ENCODE data around the gene IGFL4. TPM values are rescaled to one million over a fixed set of nuclear protein-coding genes. Genes with fewer than 3 reads are reported as not detected.

IGFL4 gene
- total and polyA plus RNA-seq, 2 of the 8 experiments (the other 6 are each of a cell fraction or from before 2014, with no cell fraction given), result 0.05 to 0.11 TPM

GRCh38 chr19:46021531-46022041 is 19.2 kb downstream of the IGFL4 start:
- no peak overlapping the region for H3K4me2 ChIP-seq (ENCODE audit: insufficient read depth in 1 of 2, low read depth in 2 of 2, low read length in 2 of 2)
- peaks cover 2% of the 10 kb centered on the region in 2 experiments for H4K20me1 ChIP-seq (replicated peaks in 1 of 2; ENCODE audit: control insufficient read depth in 1 of 2, insufficient read depth in 2 of 2, low read length in 2 of 2)
- no peak overlapping the region for H3K27ac ChIP-seq (ENCODE audit: low read depth, low read length)
- ChIA-PET CTCF (ENCODE audit: partially characterized antibody) (interaction anchor here (0.6 to 17.0 kb wide), 12 partner anchors 11 to 248 kb away, joined by 3 to 250 read pairs (median 4); no protein-coding TSS in a partner anchor), POLR2A (ENCODE audit: partially characterized antibody) (interaction anchor here (1.0 to 2.7 kb wide), 5 partner anchors 11 to 56 kb away, joined by 3 to 7 read pairs (median 4); no protein-coding TSS in a partner anchor)
- no peak overlapping the region for H3K14ac ChIP-seq (ENCODE audit: insufficient read length)
- DNase-seq (ENCODE audit: low read depth in 1 of 2, low spot score in 2 of 2) (no peak), FAIRE-seq (no peak)
- H3K9ac ChIP-seq (replicated peaks in 1 of 4; ENCODE audit: extremely low read depth in 1 of 4, low read depth in 3 of 4, low read length in 3 of 4), result no peak overlapping the region; a peak in 1 of 7 replicates
- peaks cover 0 to 14% (median 8%) of the 10 kb centered on the region in 4 experiments; a peak in 6 of 7 replicates for H3K4me1 ChIP-seq (replicated peaks in 1 of 4; ENCODE audit: control insufficient read depth in 3 of 4, insufficient read depth in 4 of 4, low read length in 3 of 4)
- no peak overlapping the region for H3K4ac ChIP-seq (replicated peaks; ENCODE audit: insufficient read length, low read depth, low read length)
- H3K9me3 ChIP-seq (ENCODE audit: insufficient read depth in 2 of 2, low read depth in 1 of 2, low read length in 1 of 2), result no peaks in the 10 kb centered on the region
- TF ChIP-seq CTCF (IDR thresholded peaks at IDR 0.05; ENCODE audit: control extremely low read depth in 1 of 3, insufficient read depth in 1 of 3, low read depth in 1 of 3, low read length in 3 of 3), result peak; percentile 20 to 43 (median 39)
- no peak for TF ChIP-seq MAFK (IDR thresholded peaks at IDR 0.05; ENCODE audit: low read depth, low read length)
- H3K27me3 ChIP-seq (replicated peaks in 1 of 4; ENCODE audit: control insufficient read depth in 3 of 4, extremely low read depth in 1 of 4, insufficient read depth in 3 of 4, low read length in 3 of 4), result peaks cover 0 to 2% (median 0%) of the 10 kb centered on the region in 4 experiments; a peak in 2 of 7 replicates
- H4K5ac ChIP-seq (ENCODE audit: insufficient read length, low read depth, low read length), result no peak overlapping the region
- no peak overlapping the region for H2AFZ ChIP-seq (ENCODE audit: low read length)
- no peaks in the 10 kb centered on the region; a peak in 2 of 8 replicates for H3K36me3 ChIP-seq (ENCODE audit: control insufficient read depth in 2 of 4, insufficient read depth in 4 of 4, low read length in 3 of 4)
- H2BK15ac ChIP-seq (ENCODE audit: low read length), result peak overlapping the region; percentile 12; the same call in 1 of the 2 replicates
- 79% methylated on average over 11 of the region's 11 CpGs; no CpG with 5 or more reads in 1 of the 2 experiments for WGBS, 2 experiments (ENCODE audit: extremely low coverage in 1 of 2, insufficient coverage in 1 of 2, insufficient read length in 1 of 2, insufficient replicate concordance in 2 of 2, low coverage in 1 of 2, low lambda C conversion rate in 2 of 2, missing lambda C conversion rate in 1 of 2)
- no peak overlapping the region for H2BK5ac ChIP-seq (ENCODE audit: low read depth, low read length)
- no peak overlapping the region for H2AK5ac ChIP-seq (ENCODE audit: low read depth, low read length)
- peaks cover under 1% of the 10 kb centered on the region; the same call in 1 of the 2 replicates for H3K23me2 ChIP-seq (ENCODE audit: low read depth, low read length)
- H4K8ac ChIP-seq (ENCODE audit: extremely low read depth, insufficient read depth, low read length), result peak overlapping the region; percentile 91; the same call in 1 of the 2 replicates
- H4K91ac ChIP-seq (replicated peaks; ENCODE audit: insufficient read length, low read length), result no peak overlapping the region
- no peaks in the 10 kb centered on the region for H3K79me1 ChIP-seq (ENCODE audit: low read depth, low read length)
- no peak overlapping the region for H2BK20ac ChIP-seq (ENCODE audit: low read length)
- H3K18ac ChIP-seq (ENCODE audit: extremely low read depth, low read length), result no peak overlapping the region
- H3K56ac ChIP-seq (replicated peaks; ENCODE audit: insufficient read length, low read depth, low read length), result no peak overlapping the region
- H2BK120ac ChIP-seq (replicated peaks; ENCODE audit: low read depth, low read length), result no peak overlapping the region
- no peak overlapping the region for H3K23ac ChIP-seq (ENCODE audit: insufficient read length)
- H3K4me3 ChIP-seq (ENCODE audit: extremely low read depth in 1 of 4, insufficient read depth in 2 of 4, low read depth in 3 of 4, low read length in 4 of 4), result no peak overlapping the region
- no peaks in the 10 kb centered on the region for H3K79me2 ChIP-seq (ENCODE audit: control insufficient read depth in 1 of 2, insufficient read depth in 2 of 2, low read length in 2 of 2)
- H2BK12ac ChIP-seq (ENCODE audit: low read depth, low read length), result 0 out of 2 replicates have a peak overlapping the region, but pooled peaks have one; percentile 9
